SK-N-SH treated with all-trans-retinoic acid at 6 μM for 48 hours (cell line): ENCODE measurements around the gene GPHN.

Experiments
- CREB5 ChIP-seq: fragments of 250-450 bp; sonication (Bioruptor Pico); IDR thresholded peaks from 2 replicates; pipeline ENCODE4 v1.5.1; 2020; ENCODE audit warnings: low read depth, mild to moderate bottlenecking, moderate library complexity
- ISL1 ChIP-seq: fragments of 250-450 bp; sonication (Bioruptor Pico); IDR thresholded peaks from 2 replicates; pipeline ENCODE4 v2.1.2; 2022; ENCODE audit warnings: mild to moderate bottlenecking, moderate library complexity
- OSR1 ChIP-seq: fragments of 250-450 bp; sonication (Bioruptor Pico); IDR thresholded peaks from 2 replicates; pipeline ENCODE4 v1.8.0; 2022; ENCODE audit warnings: moderate library complexity, mild to moderate bottlenecking, inconsistent platforms
- PATZ1 ChIP-seq: fragments of 250-450 bp; sonication (Bioruptor Pico); IDR thresholded peaks from 2 replicates; pipeline ENCODE4 v1.8.0; 2020; ENCODE audit warnings: mild to moderate bottlenecking, moderate library complexity, borderline replicate concordance
- POU6F1 ChIP-seq: fragments of 250-450 bp; sonication (Bioruptor Pico); IDR thresholded peaks from 2 replicates; pipeline ENCODE4 v1.8.0; 2021; ENCODE audit warnings: low read depth, mild to moderate bottlenecking, moderate library complexity, borderline replicate concordance
- RARB ChIP-seq: fragments of 250-450 bp; sonication (Bioruptor Pico); IDR thresholded peaks from 2 replicates; pipeline ENCODE4 v1.8.0; 2021; ENCODE audit warnings: mild to moderate bottlenecking, moderate library complexity
- SNAI2 ChIP-seq: fragments of 250-450 bp; sonication (Bioruptor Pico); IDR thresholded peaks from 2 replicates; pipeline ENCODE4 v1.5.0; 2020; ENCODE audit warnings: mild to moderate bottlenecking, moderate library complexity
- TCF4 ChIP-seq: fragments of 250-450 bp; sonication (Bioruptor Pico); IDR thresholded peaks from 2 replicates; pipeline ENCODE4 v1.8.0; 2021; ENCODE audit warnings: mild to moderate bottlenecking, moderate library complexity, borderline replicate concordance
- ZNF565 ChIP-seq: fragments of 450-650 bp; formaldehyde crosslinking; conservative IDR thresholded peaks from 2 replicates; pipeline ENCODE4 v1.5.0; 2020; ENCODE audit warnings: low read depth, mild to moderate bottlenecking, moderate library complexity

GRCh38 chr14:67056684-67057083 is 548.7 kb downstream of the GPHN start:
- TF ChIP-seq ISL1 (CRISPR knock-in tag): no peak
- no peak for TF ChIP-seq TCF4 (CRISPR knock-in tag)
- no peak for TF ChIP-seq POU6F1 (CRISPR knock-in tag)
- TF ChIP-seq RARB (CRISPR knock-in tag): no peak
- TF ChIP-seq CREB5 (CRISPR knock-in tag): no peak
- TF ChIP-seq OSR1 (CRISPR knock-in tag): no peak
- TF ChIP-seq PATZ1: no peak
- TF ChIP-seq ZNF565 (CRISPR knock-in tag): no peak
- no peak for TF ChIP-seq SNAI2
